Fibroblast of lung (primary cell): ENCODE data around the gene STX8. TPM values are rescaled to one million over a fixed set of nuclear protein-coding genes. Genes with fewer than 3 reads are reported as not detected.

Experiments used
- DNase-seq, 2 donors: peaks; one replicate each; pipeline versions ENCODE4 v3.0.0 to v3.0.0-alpha.2; 2010; ENCODE audit warnings: low read depth in 2 of 2
- H2AFZ ChIP-seq: 2 replicates; pipeline ENCODE4 v1.5.1; 2012; ENCODE audit warnings: low read length, control low read depth, inconsistent platforms
- H3K27ac ChIP-seq: 2 replicates; pipeline ENCODE4 v1.5.1; 2011; ENCODE audit warnings: low read length, control low read depth; ENCODE audit not compliant: insufficient read depth
- H3K27me3 ChIP-seq: 2 replicates; pipeline ENCODE4 v1.5.1; 2011; ENCODE audit warnings: mild to moderate bottlenecking, low read length; ENCODE audit not compliant: control insufficient read depth, insufficient read depth
- H3K36me3 ChIP-seq: 2 replicates; pipeline ENCODE4 v1.5.1; 2011; ENCODE audit warnings: low read length; ENCODE audit not compliant: control insufficient read depth, insufficient read depth
- H3K4me1 ChIP-seq: 2 replicates; pipeline ENCODE4 v1.5.1; 2011; ENCODE audit warnings: low read length; ENCODE audit not compliant: control insufficient read depth, insufficient read depth; ENCODE audit errors: extremely low read depth
- H3K4me2 ChIP-seq: 2 replicates; pipeline ENCODE4 v1.5.1; 2011; ENCODE audit warnings: low read length, control low read depth; ENCODE audit not compliant: insufficient read depth; ENCODE audit errors: extremely low read depth
- H3K4me3 ChIP-seq, 4 experiments: fragments of 200-600 bp in 1 of 4; sonication (generic) in 1 of 4; replicated peaks in 1 of 4; 2 replicates each; pipeline ENCODE4 v1.5.1; 2011 to 2016; ENCODE audit warnings: low read length in 4 of 4, low read depth in 3 of 4, mild to moderate bottlenecking in 3 of 4, control low read depth in 2 of 4, inconsistent platforms in 1 of 4, mixed read lengths in 1 of 4; ENCODE audit not compliant: insufficient read depth in 1 of 4; ENCODE audit errors: control extremely low read depth in 1 of 4
- H3K79me2 ChIP-seq: 2 replicates; pipeline ENCODE4 v1.5.1; 2012; ENCODE audit warnings: mild to moderate bottlenecking, low read length, inconsistent platforms; ENCODE audit not compliant: control insufficient read depth, insufficient read depth
- H3K9ac ChIP-seq: 2 replicates; pipeline ENCODE4 v1.5.1; 2011; ENCODE audit warnings: mild to moderate bottlenecking, low read length, control low read depth; ENCODE audit not compliant: insufficient read depth
- H3K9me3 ChIP-seq: 2 replicates; pipeline ENCODE4 v1.5.1; 2012; ENCODE audit warnings: low read depth, low read length; ENCODE audit not compliant: control insufficient read depth, insufficient read depth
- H4K20me1 ChIP-seq: 2 replicates; pipeline ENCODE4 v1.5.1; 2011; ENCODE audit warnings: low read length; ENCODE audit not compliant: control insufficient read depth, insufficient read depth; ENCODE audit errors: extremely low read depth
- EZH2 ChIP-seq: IDR thresholded peaks from 2 replicates; pipeline ENCODE4 v1.5.1; 2012; ENCODE audit warnings: low read length, control low read depth, mild to moderate bottlenecking; ENCODE audit errors: missing control alignments
- polyA plus RNA-seq, 2 donors: library from polyadenylated mRNA; depleted of rRNA in 1 of 2; stranded (reverse) in 1 of 2; unstranded in 1 of 2; fragments of >200 nt; gene quantifications; 2 replicates each; pipeline ENCODE4 v1.2.1, GENCODE V29; 2011 to 2012; ENCODE audit warnings: missing spikeins in 1 of 2
- total RNA-seq: library from RNA; depleted of rRNA; stranded (reverse); fragments of >200 nt; gene quantifications from 2 replicates; pipeline ENCODE4 v1.2.1, GENCODE V29; 2014
- TF ChIP-seq, protein P1 (sequence below), 2 donors: IDR thresholded peaks in 1 of 2; conservative IDR thresholded peaks in 1 of 2; 1 replicate in 1 of 2; 2 replicates in 1 of 2; pipeline ENCODE4 v1.5.1; 2011 to 2012; ENCODE audit warnings: low read length in 2 of 2, control low read depth in 1 of 2, inconsistent platforms in 1 of 2, low read depth in 1 of 2, mild to moderate bottlenecking in 1 of 2

Gene STX8
- total and polyA plus RNA-seq, 2 donors (not counting 1 experiment from before 2014, with no cell fraction given), result 84.7 to 128 TPM

DNA sequence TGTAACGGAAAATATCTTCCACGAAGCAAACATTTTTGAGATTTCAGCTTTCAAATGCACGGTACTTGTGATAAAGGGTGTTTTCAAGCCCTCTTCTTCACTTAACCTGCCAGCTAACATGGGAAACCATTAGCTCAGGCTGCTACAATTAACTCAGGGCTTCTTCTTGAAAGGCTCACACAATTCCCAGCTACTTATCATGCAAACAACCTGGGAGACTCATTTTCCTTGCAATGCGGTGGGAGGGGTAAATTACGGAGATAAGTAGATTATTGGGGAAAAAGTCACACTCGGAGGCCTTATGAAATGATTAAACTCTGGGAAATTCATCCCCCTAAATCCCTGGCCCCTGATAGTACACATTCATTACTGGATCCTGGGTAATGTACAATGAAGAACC, 266.4 kb downstream of the STX8 start:
- Histone ChIP-seq H3K27me3 (no peaks in the 10 kb centered on the region), H3K79me2 (no peaks in the 10 kb centered on the region), H3K4me3 (no peak overlapping the region), H4K20me1 (no peaks in the 10 kb centered on the region), H2AFZ (no peak overlapping the region), H3K4me1 (no peaks in the 10 kb centered on the region), H3K36me3 (no peaks in the 10 kb centered on the region), H3K4me2 (no peak overlapping the region), H3K9ac (no peak overlapping the region), H3K27ac (no peak overlapping the region), H3K9me3 (no peaks in the 10 kb centered on the region)
- no peak for DNase-seq
- TF ChIP-seq, protein P1, sequence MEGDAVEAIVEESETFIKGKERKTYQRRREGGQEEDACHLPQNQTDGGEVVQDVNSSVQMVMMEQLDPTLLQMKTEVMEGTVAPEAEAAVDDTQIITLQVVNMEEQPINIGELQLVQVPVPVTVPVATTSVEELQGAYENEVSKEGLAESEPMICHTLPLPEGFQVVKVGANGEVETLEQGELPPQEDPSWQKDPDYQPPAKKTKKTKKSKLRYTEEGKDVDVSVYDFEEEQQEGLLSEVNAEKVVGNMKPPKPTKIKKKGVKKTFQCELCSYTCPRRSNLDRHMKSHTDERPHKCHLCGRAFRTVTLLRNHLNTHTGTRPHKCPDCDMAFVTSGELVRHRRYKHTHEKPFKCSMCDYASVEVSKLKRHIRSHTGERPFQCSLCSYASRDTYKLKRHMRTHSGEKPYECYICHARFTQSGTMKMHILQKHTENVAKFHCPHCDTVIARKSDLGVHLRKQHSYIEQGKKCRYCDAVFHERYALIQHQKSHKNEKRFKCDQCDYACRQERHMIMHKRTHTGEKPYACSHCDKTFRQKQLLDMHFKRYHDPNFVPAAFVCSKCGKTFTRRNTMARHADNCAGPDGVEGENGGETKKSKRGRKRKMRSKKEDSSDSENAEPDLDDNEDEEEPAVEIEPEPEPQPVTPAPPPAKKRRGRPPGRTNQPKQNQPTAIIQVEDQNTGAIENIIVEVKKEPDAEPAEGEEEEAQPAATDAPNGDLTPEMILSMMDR (conservative IDR thresholded peaks at IDR 0.05 in 1 of 2, IDR thresholded peaks at IDR 0.05 in 1 of 2; ENCODE audit: low read depth in 1 of 2, low read length in 2 of 2), result no peak
- TF ChIP-seq EZH2, result no peak

DNA sequence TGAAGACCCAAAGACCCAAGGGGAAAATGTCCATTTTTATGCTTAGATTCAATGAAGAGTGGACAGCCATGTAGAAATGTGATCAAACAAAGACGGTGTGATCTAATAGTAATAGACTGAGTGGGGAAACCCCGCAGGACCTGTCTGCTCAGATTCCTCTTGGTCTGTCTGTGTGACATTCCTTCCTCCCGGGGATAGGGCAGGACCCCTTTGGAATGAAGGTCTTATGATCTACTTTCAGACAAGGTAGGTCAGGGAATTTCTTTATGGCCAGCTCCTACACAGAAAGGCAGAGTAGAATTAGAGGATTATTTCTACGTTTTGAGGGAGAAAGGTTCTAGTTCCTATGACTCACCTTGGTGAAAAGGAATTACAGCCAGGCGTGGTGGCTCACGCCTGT, 267.6 kb downstream of the STX8 start:
- H3K9me3 ChIP-seq, result no peaks in the 10 kb centered on the region
- no peak for TF ChIP-seq EZH2
- TF ChIP-seq, protein P1 (conservative IDR thresholded peaks at IDR 0.05 in 1 of 2, IDR thresholded peaks at IDR 0.05 in 1 of 2; ENCODE audit: low read depth in 1 of 2, low read length in 2 of 2), result no peak
- H3K36me3 ChIP-seq, result no peaks in the 10 kb centered on the region
- no peak for DNase-seq
- no peaks in the 10 kb centered on the region for H3K27me3 ChIP-seq
- H3K4me2 ChIP-seq, result no peak overlapping the region
- H3K27ac ChIP-seq, result no peak overlapping the region
- H3K9ac ChIP-seq, result no peak overlapping the region
- no peak overlapping the region for H3K4me3 ChIP-seq
- no peak overlapping the region for H2AFZ ChIP-seq
- no peaks in the 10 kb centered on the region for H3K4me1 ChIP-seq
- H4K20me1 ChIP-seq, result no peaks in the 10 kb centered on the region
- H3K79me2 ChIP-seq, result no peaks in the 10 kb centered on the region

GRCh38 chr17:9307313-9307998, 268.2 kb downstream of the STX8 start:
- no peak overlapping the region for H3K27ac ChIP-seq
- H3K4me2 ChIP-seq, result no peak overlapping the region
- H3K27me3 ChIP-seq, result no peaks in the 10 kb centered on the region
- TF ChIP-seq, protein P1 (conservative IDR thresholded peaks at IDR 0.05 in 1 of 2, IDR thresholded peaks at IDR 0.05 in 1 of 2; ENCODE audit: low read depth in 1 of 2, low read length in 2 of 2), result no peak
- TF ChIP-seq EZH2, result no peak
- H3K79me2 ChIP-seq, result no peaks in the 10 kb centered on the region
- DNase-seq, result peak in 1 of 2 donors; percentile 24
- H3K4me3 ChIP-seq, result no peak overlapping the region
- H3K9me3 ChIP-seq, result no peaks in the 10 kb centered on the region
- no peaks in the 10 kb centered on the region for H4K20me1 ChIP-seq
- no peaks in the 10 kb centered on the region for H3K36me3 ChIP-seq
- no peaks in the 10 kb centered on the region for H3K4me1 ChIP-seq
- no peak overlapping the region for H3K9ac ChIP-seq
- no peak overlapping the region for H2AFZ ChIP-seq
